Activated naive CD8-positive, alpha-beta T cell treated with anti-CD3 and anti-CD28 coated beads, Interleukin-2, amount 50 U/mL, for 16 hours (primary cell): Measurements from ENCODE around the gene IGF2R.
"Not testable (repeated sequence)": the region's sequence is repeated elsewhere in the genome, so short reads cannot be mapped to it uniquely, and the experiment has no call there.

Experiments
- DNase-seq: peaks from one replicate; pipeline ENCODE4 v3.0.0-alpha.2; 2020; ENCODE audit warnings: low read depth, low spot score

The IGF2R gene

GRCh38 chr6:160077526-160077925, 108.6 kb downstream of the IGF2R start:
- no peak for DNase-seq

GRCh38 chr6:160078883-160079685, 110.2 kb downstream of the IGF2R start:
- DNase-seq = no peak

GRCh38 chr6:160079686-160080043, 110.8 kb downstream of the IGF2R start:
- DNase-seq = no peak

- no peak for DNase-seq
Measured at GRCh38 chr6:160080097-160080496, 111.2 kb downstream of the IGF2R start.

GRCh38 chr6:160081398-160081797, 112.5 kb downstream of the IGF2R start:
- no peak for DNase-seq

- no peak for DNase-seq
Measured at GRCh38 chr6:160082627-160083026, 113.7 kb downstream of the IGF2R start.

- DNase-seq = no peak
Measured at GRCh38 chr6:160084198-160084776, 115.4 kb downstream of the IGF2R start.

GRCh38 chr6:160085226-160085625, 116.3 kb downstream of the IGF2R start:
- no peak for DNase-seq

- DNase-seq = no peak
Measured at GRCh38 chr6:160085713-160086505, 117.0 kb downstream of the IGF2R start.

GRCh38 chr6:160086754-160087153, 117.9 kb downstream of the IGF2R start:
- DNase-seq = no peak

- DNase-seq = no peak
Measured at GRCh38 chr6:160088069-160088783, 119.3 kb downstream of the IGF2R start.

GRCh38 chr6:160088784-160089533, 120.1 kb downstream of the IGF2R start:
- no peak for DNase-seq

GRCh38 chr6:160089534-160089897, 120.6 kb downstream of the IGF2R start:
- no peak for DNase-seq

- not testable (repeated sequence) for DNase-seq
Measured at GRCh38 chr6:160090442-160091239, 121.8 kb downstream of the IGF2R start.

GRCh38 chr6:160092176-160092575, 123.3 kb downstream of the IGF2R start:
- not testable (repeated sequence) for DNase-seq

- DNase-seq = no peak
Measured at GRCh38 chr6:160092602-160093001, 123.7 kb downstream of the IGF2R start.

- DNase-seq = no peak
Measured at GRCh38 chr6:160093061-160093460, 124.2 kb downstream of the IGF2R start.

GRCh38 chr6:160093946-160094345, 125.1 kb downstream of the IGF2R start:
- no peak for DNase-seq

- no peak for DNase-seq
Measured at GRCh38 chr6:160095146-160095845, 126.4 kb downstream of the IGF2R start.
